HG02588 (cell line): ENCODE measurements around the gene NMUR2.

Experiments used
- ATAC-seq: cut with Tn5 transposase; IDR thresholded peaks from one replicate; pipeline ENCODE4 v1.9.1; 2021; ENCODE audit warnings: mild to moderate bottlenecking, moderate library complexity; ENCODE audit not compliant: unreplicated experiment

The NMUR2 gene

GRCh38 chr5:152372875-152373274, 32.2 kb downstream of the NMUR2 start:
- no peak for ATAC-seq

- no peak for ATAC-seq
Measured at GRCh38 chr5:152369298-152369697, 35.8 kb downstream of the NMUR2 start.

- ATAC-seq: no peak
Measured at GRCh38 chr5:152367554-152367953, 37.5 kb downstream of the NMUR2 start.

- no peak for ATAC-seq
Measured at GRCh38 chr5:152366716-152367115, 38.4 kb downstream of the NMUR2 start.

- ATAC-seq: no peak
Measured at GRCh38 chr5:152364899-152365298, 40.2 kb downstream of the NMUR2 start.

- ATAC-seq: no peak
Measured at GRCh38 chr5:152364172-152364571, 40.9 kb downstream of the NMUR2 start.

GRCh38 chr5:152358861-152359568, 46.1 kb downstream of the NMUR2 start:
- no peak for ATAC-seq

- ATAC-seq: no peak
Measured at GRCh38 chr5:152356506-152356905, 48.6 kb downstream of the NMUR2 start.

- no peak for ATAC-seq
Measured at GRCh38 chr5:152355061-152355460, 50.0 kb downstream of the NMUR2 start.

GRCh38 chr5:152353001-152353400, 52.1 kb downstream of the NMUR2 start:
- no peak for ATAC-seq

GRCh38 chr5:152349683-152350526, 55.2 kb downstream of the NMUR2 start:
- no peak for ATAC-seq
